ENCODE results near the gene SCN9A.

Gene SCN9A

GRCh38 chr2:166394245-166394644 lies 18.5 kb upstream of the SCN9A start:
- H3K9me3 ChIP-seq (ENCODE audit: low read length): no peaks in the 10 kb centered on the region
- no peaks in the 10 kb centered on the region for H3K4me1 ChIP-seq (ENCODE audit: insufficient read depth, low read length)
- no peak overlapping the region for H2AFZ ChIP-seq (ENCODE audit: low read depth, low read length)
- H3K27me3 ChIP-seq (ENCODE audit: insufficient read depth, low read length): no peaks in the 10 kb centered on the region
- H3K36me3 ChIP-seq (ENCODE audit: insufficient read depth, low read length): no peaks in the 10 kb centered on the region
- no peak overlapping the region for H3K4me3 ChIP-seq (ENCODE audit: low read length)

- H3K27me3 ChIP-seq (ENCODE audit: insufficient read depth, low read length): no peaks in the 10 kb centered on the region
- H3K9me3 ChIP-seq (ENCODE audit: low read length): no peaks in the 10 kb centered on the region
- no peak overlapping the region for H2AFZ ChIP-seq (ENCODE audit: low read depth, low read length)
- H3K4me1 ChIP-seq (ENCODE audit: insufficient read depth, low read length): no peaks in the 10 kb centered on the region
- H3K36me3 ChIP-seq (ENCODE audit: insufficient read depth, low read length): no peaks in the 10 kb centered on the region
- H3K4me3 ChIP-seq (ENCODE audit: low read length): no peak overlapping the region
Observed at GRCh38 chr2:166393008-166393407, 17.3 kb upstream of the SCN9A start.

- Histone ChIP-seq H3K9me3 (ENCODE audit: low read length) (no peaks in the 10 kb centered on the region), H3K4me3 (ENCODE audit: low read length) (no peak overlapping the region), H2AFZ (ENCODE audit: low read depth, low read length) (no peak overlapping the region), H3K27me3 (ENCODE audit: insufficient read depth, low read length) (no peaks in the 10 kb centered on the region), H3K4me1 (ENCODE audit: insufficient read depth, low read length) (no peaks in the 10 kb centered on the region), H3K36me3 (ENCODE audit: insufficient read depth, low read length) (no peaks in the 10 kb centered on the region)
Observed at GRCh38 chr2:166388481-166389070, 12.8 kb upstream of the SCN9A start.

- Histone ChIP-seq H3K27me3 (ENCODE audit: insufficient read depth, low read length) (no peaks in the 10 kb centered on the region), H3K36me3 (ENCODE audit: insufficient read depth, low read length) (no peaks in the 10 kb centered on the region), H3K4me1 (ENCODE audit: insufficient read depth, low read length) (no peaks in the 10 kb centered on the region), H3K9me3 (ENCODE audit: low read length) (no peaks in the 10 kb centered on the region), H2AFZ (ENCODE audit: low read depth, low read length) (no peak overlapping the region), H3K4me3 (ENCODE audit: low read length) (no peak overlapping the region)
Observed at GRCh38 chr2:166385313-166385712, 9.6 kb upstream of the SCN9A start.

- no peak overlapping the region for H3K4me3 ChIP-seq (ENCODE audit: low read length)
- H3K27me3 ChIP-seq (ENCODE audit: insufficient read depth, low read length): no peaks in the 10 kb centered on the region
- H3K36me3 ChIP-seq (ENCODE audit: insufficient read depth, low read length): no peaks in the 10 kb centered on the region
- H3K4me1 ChIP-seq (ENCODE audit: insufficient read depth, low read length): no peaks in the 10 kb centered on the region
- no peaks in the 10 kb centered on the region for H3K9me3 ChIP-seq (ENCODE audit: low read length)
- H2AFZ ChIP-seq (ENCODE audit: low read depth, low read length): no peak overlapping the region
Observed at GRCh38 chr2:166384774-166385173, 9.0 kb upstream of the SCN9A start.

GRCh38 chr2:166382448-166382847 lies 6.7 kb upstream of the SCN9A start:
- Histone ChIP-seq H3K9me3 (ENCODE audit: low read length) (no peaks in the 10 kb centered on the region), H3K27me3 (ENCODE audit: insufficient read depth, low read length) (no peaks in the 10 kb centered on the region), H2AFZ (ENCODE audit: low read depth, low read length) (no peak overlapping the region), H3K4me3 (ENCODE audit: low read length) (no peak overlapping the region), H3K36me3 (ENCODE audit: insufficient read depth, low read length) (no peaks in the 10 kb centered on the region), H3K4me1 (ENCODE audit: insufficient read depth, low read length) (no peaks in the 10 kb centered on the region)

GRCh38 chr2:166380615-166381014 lies 4.9 kb upstream of the SCN9A start:
- Histone ChIP-seq H3K9me3 (ENCODE audit: low read length) (no peaks in the 10 kb centered on the region), H3K4me3 (ENCODE audit: low read length) (no peak overlapping the region), H2AFZ (ENCODE audit: low read depth, low read length) (no peak overlapping the region), H3K4me1 (ENCODE audit: insufficient read depth, low read length) (peaks cover 8% of the 10 kb centered on the region), H3K36me3 (ENCODE audit: insufficient read depth, low read length) (no peaks in the 10 kb centered on the region), H3K27me3 (ENCODE audit: insufficient read depth, low read length) (no peaks in the 10 kb centered on the region)

- Histone ChIP-seq H3K9me3 (ENCODE audit: low read length) (no peaks in the 10 kb centered on the region), H3K4me1 (ENCODE audit: insufficient read depth, low read length) (peaks cover 18% of the 10 kb centered on the region), H3K27me3 (ENCODE audit: insufficient read depth, low read length) (no peaks in the 10 kb centered on the region), H2AFZ (ENCODE audit: low read depth, low read length) (peak overlapping the region; percentile 78), H3K4me3 (ENCODE audit: low read length) (peak overlapping the region; percentile 63), H3K36me3 (ENCODE audit: insufficient read depth, low read length) (no peaks in the 10 kb centered on the region)
Observed at GRCh38 chr2:166376873-166377272, 1.1 kb upstream of the SCN9A start.

- Histone ChIP-seq H3K4me3 (ENCODE audit: low read length) (peak overlapping the region; percentile 63), H3K27me3 (ENCODE audit: insufficient read depth, low read length) (no peaks in the 10 kb centered on the region), H3K9me3 (ENCODE audit: low read length) (no peaks in the 10 kb centered on the region), H3K36me3 (ENCODE audit: insufficient read depth, low read length) (no peaks in the 10 kb centered on the region), H2AFZ (ENCODE audit: low read depth, low read length) (peak overlapping the region; percentile 78), H3K4me1 (ENCODE audit: insufficient read depth, low read length) (peaks cover 18% of the 10 kb centered on the region)
Observed at GRCh38 chr2:166376488-166376828, 714 bp upstream of the SCN9A start.

GRCh38 chr2:166375195-166375735 lies 479 bp downstream of the SCN9A start:
- Histone ChIP-seq H3K4me3 (ENCODE audit: low read length) (peak overlapping the region; percentile 63), H3K36me3 (ENCODE audit: insufficient read depth, low read length) (no peaks in the 10 kb centered on the region), H3K4me1 (ENCODE audit: insufficient read depth, low read length) (peaks cover 18% of the 10 kb centered on the region), H2AFZ (ENCODE audit: low read depth, low read length) (peak overlapping the region; percentile 78), H3K27me3 (ENCODE audit: insufficient read depth, low read length) (no peaks in the 10 kb centered on the region), H3K9me3 (ENCODE audit: low read length) (no peaks in the 10 kb centered on the region)

GRCh38 chr2:166373951-166374350 lies 1.8 kb downstream of the SCN9A start:
- H3K4me3 ChIP-seq (ENCODE audit: low read length): peak overlapping the region; percentile 63
- H2AFZ ChIP-seq (ENCODE audit: low read depth, low read length): no peak overlapping the region
- no peaks in the 10 kb centered on the region for H3K9me3 ChIP-seq (ENCODE audit: low read length)
- peaks cover 18% of the 10 kb centered on the region for H3K4me1 ChIP-seq (ENCODE audit: insufficient read depth, low read length)
- no peaks in the 10 kb centered on the region for H3K27me3 ChIP-seq (ENCODE audit: insufficient read depth, low read length)
- no peaks in the 10 kb centered on the region for H3K36me3 ChIP-seq (ENCODE audit: insufficient read depth, low read length)

GRCh38 chr2:166373539-166373938 lies 2.2 kb downstream of the SCN9A start:
- Histone ChIP-seq H3K36me3 (ENCODE audit: insufficient read depth, low read length) (no peaks in the 10 kb centered on the region), H3K9me3 (ENCODE audit: low read length) (no peaks in the 10 kb centered on the region), H3K4me1 (ENCODE audit: insufficient read depth, low read length) (peaks cover 18% of the 10 kb centered on the region), H2AFZ (ENCODE audit: low read depth, low read length) (no peak overlapping the region), H3K4me3 (ENCODE audit: low read length) (no peak overlapping the region), H3K27me3 (ENCODE audit: insufficient read depth, low read length) (no peaks in the 10 kb centered on the region)

GRCh38 chr2:166373105-166373504 lies 2.6 kb downstream of the SCN9A start:
- no peaks in the 10 kb centered on the region for H3K36me3 ChIP-seq (ENCODE audit: insufficient read depth, low read length)
- no peaks in the 10 kb centered on the region for H3K27me3 ChIP-seq (ENCODE audit: insufficient read depth, low read length)
- no peaks in the 10 kb centered on the region for H3K9me3 ChIP-seq (ENCODE audit: low read length)
- no peak overlapping the region for H2AFZ ChIP-seq (ENCODE audit: low read depth, low read length)
- no peak overlapping the region for H3K4me3 ChIP-seq (ENCODE audit: low read length)
- H3K4me1 ChIP-seq (ENCODE audit: insufficient read depth, low read length): peaks cover 18% of the 10 kb centered on the region

- H3K36me3 ChIP-seq (ENCODE audit: insufficient read depth, low read length): no peaks in the 10 kb centered on the region
Observed at GRCh38 chr2:166372046-166372445, 3.7 kb downstream of the SCN9A start.

More at GRCh38 chr2:166372046-166372445, 3.7 kb downstream of the SCN9A start:
- Histone ChIP-seq H3K4me1 (ENCODE audit: insufficient read depth, low read length) (peaks cover 14% of the 10 kb centered on the region), H3K9me3 (ENCODE audit: low read length) (no peaks in the 10 kb centered on the region), H2AFZ (ENCODE audit: low read depth, low read length) (no peak overlapping the region), H3K4me3 (ENCODE audit: low read length) (no peak overlapping the region), H3K27me3 (ENCODE audit: insufficient read depth, low read length) (no peaks in the 10 kb centered on the region)
